ENCODE data around the gene ARHGEF7. TPM values are rescaled to one million over a fixed set of nuclear protein-coding genes. Genes with fewer than 3 reads are reported as not detected.

The ARHGEF7 gene
- total RNA-seq, 4 donors from 2014 or later: 88.7 to 119 (median 110) TPM

- Histone ChIP-seq H3K27ac (peak overlapping the region; percentile 37 to 89 (median 64)), H3K36me3 (no peaks in the 10 kb centered on the region), H3K9me3 (peaks cover 0 to 8% (median 0%) of the 10 kb centered on the region in 4 donors), H3K4me3 (peak overlapping the region; percentile 46 to 76 (median 62)), H3K27me3 (peaks cover 0 to 30% of the 10 kb centered on the region in 2 donors), H3K4me1 (peaks cover 0 to 49% (median 5%) of the 10 kb centered on the region in 4 donors)
- 2 to 4% methylated on average over 49 to 54 of the region's 56 CpGs for WGBS, 2 donors
- DNase-seq (ENCODE audit: low spot score in 2 of 2): peak in 1 of 2 donors; percentile 17
- TF ChIP-seq CTCF (IDR thresholded peaks at IDR 0.05) (no peak), EP300 (IDR thresholded peaks at IDR 0.05) (peak in 1 of 2 donors; percentile 52), POLR2A (IDR thresholded peaks at IDR 0.05) (peak in 1 of 2 donors; percentile 33)
Measured at GRCh38 chr13:111114362-111115060, 599 bp upstream of the ARHGEF7 start.

GRCh38 chr13:111115965-111116521 lies 933 bp downstream of the ARHGEF7 start:
- 1 to 2% methylated on average over 20 to 38 of the region's 39 CpGs for WGBS, 2 donors
- TF ChIP-seq EP300 (IDR thresholded peaks at IDR 0.05) (peak in 1 of 2 donors; percentile 63), CTCF (IDR thresholded peaks at IDR 0.05) (no peak), POLR2A (IDR thresholded peaks at IDR 0.05) (no peak)
- DNase-seq (ENCODE audit: low spot score in 2 of 2): peak; percentile 59 to 73
- Histone ChIP-seq H3K36me3 (no peaks in the 10 kb centered on the region), H3K27ac (peak overlapping the region; percentile 15 to 89 (median 74)), H3K4me1 (peaks cover 0 to 64% (median 5%) of the 10 kb centered on the region in 4 donors), H3K4me3 (peak overlapping the region; percentile 37 to 76 (median 43)), H3K9me3 (no peaks in the 10 kb centered on the region), H3K27me3 (peaks cover 0 to 30% of the 10 kb centered on the region in 2 donors)

- Histone ChIP-seq H3K4me3 (peak overlapping the region in 2 of 4 donors; percentile 46 to 76), H3K4me1 (peaks cover 0 to 68% (median 5%) of the 10 kb centered on the region in 4 donors), H3K36me3 (no peaks in the 10 kb centered on the region), H3K27ac (peak overlapping the region in 3 of 4 donors; percentile 69 to 89 (median 79)), H3K27me3 (peaks cover 0 to 30% of the 10 kb centered on the region in 2 donors), H3K9me3 (no peaks in the 10 kb centered on the region)
- 72 to 85% methylated on average over 1 of the region's 1 CpG for WGBS, 2 donors
- no peak for DNase-seq (ENCODE audit: low spot score in 2 of 2)
- TF ChIP-seq EP300 (IDR thresholded peaks at IDR 0.05) (peak in 1 of 2 donors; percentile 33), POLR2A (IDR thresholded peaks at IDR 0.05) (no peak)
Measured at GRCh38 chr13:111116856-111117255, 1.7 kb downstream of the ARHGEF7 start.

- no peaks in the 10 kb centered on the region for H3K36me3 ChIP-seq
- H3K9me3 ChIP-seq: no peaks in the 10 kb centered on the region
- WGBS, 2 donors: 64 to 67% methylated on average over 5 of the region's 5 CpGs
- H3K4me3 ChIP-seq: no peak overlapping the region
- H3K27ac ChIP-seq: peak overlapping the region in 3 of 4 donors; percentile 69 to 89 (median 79)
- H3K4me1 ChIP-seq: peaks cover 0 to 68% (median 5%) of the 10 kb centered on the region in 4 donors
- no peak for DNase-seq (ENCODE audit: low spot score in 2 of 2)
- peaks cover 0 to 27% of the 10 kb centered on the region in 2 donors for H3K27me3 ChIP-seq
- no peak for TF ChIP-seq CTCF (IDR thresholded peaks at IDR 0.05)
- TF ChIP-seq POLR2A (IDR thresholded peaks at IDR 0.05): no peak
- TF ChIP-seq EP300 (IDR thresholded peaks at IDR 0.05): no peak
Measured at GRCh38 chr13:111117289-111117688, 2.2 kb downstream of the ARHGEF7 start.

- no peak for TF ChIP-seq CTCF (IDR thresholded peaks at IDR 0.05)
- H3K27me3 ChIP-seq: peaks cover 0 to 21% of the 10 kb centered on the region in 2 donors
Measured at GRCh38 chr13:111117961-111118360, 2.9 kb downstream of the ARHGEF7 start.

More at GRCh38 chr13:111117961-111118360, 2.9 kb downstream of the ARHGEF7 start:
- DNase-seq (ENCODE audit: low spot score in 2 of 2): no peak
- 68 to 77% methylated on average over 10 of the region's 10 CpGs for WGBS, 2 donors
- Histone ChIP-seq H3K27ac (peak overlapping the region in 3 of 4 donors; percentile 1 to 89 (median 79)), H3K36me3 (no peaks in the 10 kb centered on the region), H3K9me3 (no peaks in the 10 kb centered on the region), H3K4me3 (no peak overlapping the region), H3K4me1 (peaks cover 0 to 68% (median 5%) of the 10 kb centered on the region in 4 donors)
